Posterior vena cava (tissue), 2 donors: ENCODE data around the gene DNAJC22. TPM values are rescaled to one million over a fixed set of nuclear protein-coding genes. Genes with fewer than 3 reads are reported as not detected.
A peak's percentile ranks its signal among the peaks of the same experiment; 100 is the strongest.

Experiments
- DNase-seq: peaks from one replicate; pipeline ENCODE4 v3.0.0-alpha.2; 2020; ENCODE audit warnings: low spot score
- intact Hi-C, 2 donors: fragments of 100-400 bp; cut with DNase I; formaldehyde crosslinking; loops; one replicate each; pipeline versions ENCODE4 v1.14.1 to v1.14.2; 2022 to 2023
- total RNA-seq, 2 donors: library from RNA; stranded (reverse); fragmentation: NEBNext Ultra II Directional; extraction: Animal tissue kit (Norgen Biotek cat#: 25700); gene quantifications; one replicate each; pipeline ENCODE4 v1.2.1, GENCODE V29; 2021
- donor health status: DM: yes; HTN: yes; CAD: no.
- donor health status: DM: yes; HTN: yes; CAD: no.

The DNAJC22 gene
- total RNA-seq, 2 donors from 2014 or later: 0.05 TPM; not detected in 1

DNA sequence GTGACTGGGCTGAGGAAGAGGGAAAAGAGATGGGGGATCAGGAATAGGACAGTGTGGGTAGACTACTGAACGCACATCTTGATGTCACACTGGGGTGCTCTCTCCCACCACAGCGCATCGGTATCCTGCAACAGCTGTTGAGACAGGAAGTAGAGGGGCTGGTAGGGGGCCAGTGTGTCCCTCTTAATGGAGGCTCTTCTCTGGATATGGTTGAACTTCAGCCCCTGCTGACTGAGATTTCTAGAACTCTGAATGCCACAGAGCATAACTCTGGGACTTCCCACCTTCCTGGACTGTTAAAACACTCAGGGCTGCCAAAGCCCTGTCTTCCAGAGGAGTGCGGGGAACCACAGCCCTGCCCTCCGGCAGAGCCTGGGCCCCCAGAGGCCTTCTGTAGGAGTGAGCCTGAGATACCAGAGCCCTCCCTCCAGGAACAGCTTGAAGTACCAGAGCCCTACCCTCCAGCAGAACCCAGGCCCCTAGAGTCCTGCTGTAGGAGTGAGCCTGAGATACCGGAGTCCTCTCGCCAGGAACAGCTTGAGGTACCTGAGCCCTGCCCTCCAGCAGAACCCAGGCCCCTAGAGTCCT, 16.6 kb upstream of the DNAJC22 start:
- intact Hi-C loops: loop anchor here in 1 of 2 donors (10.0 kb wide), 1 partner anchor 185 kb away; no protein-coding TSS in a partner anchor
- no peak for DNase-seq

DNA sequence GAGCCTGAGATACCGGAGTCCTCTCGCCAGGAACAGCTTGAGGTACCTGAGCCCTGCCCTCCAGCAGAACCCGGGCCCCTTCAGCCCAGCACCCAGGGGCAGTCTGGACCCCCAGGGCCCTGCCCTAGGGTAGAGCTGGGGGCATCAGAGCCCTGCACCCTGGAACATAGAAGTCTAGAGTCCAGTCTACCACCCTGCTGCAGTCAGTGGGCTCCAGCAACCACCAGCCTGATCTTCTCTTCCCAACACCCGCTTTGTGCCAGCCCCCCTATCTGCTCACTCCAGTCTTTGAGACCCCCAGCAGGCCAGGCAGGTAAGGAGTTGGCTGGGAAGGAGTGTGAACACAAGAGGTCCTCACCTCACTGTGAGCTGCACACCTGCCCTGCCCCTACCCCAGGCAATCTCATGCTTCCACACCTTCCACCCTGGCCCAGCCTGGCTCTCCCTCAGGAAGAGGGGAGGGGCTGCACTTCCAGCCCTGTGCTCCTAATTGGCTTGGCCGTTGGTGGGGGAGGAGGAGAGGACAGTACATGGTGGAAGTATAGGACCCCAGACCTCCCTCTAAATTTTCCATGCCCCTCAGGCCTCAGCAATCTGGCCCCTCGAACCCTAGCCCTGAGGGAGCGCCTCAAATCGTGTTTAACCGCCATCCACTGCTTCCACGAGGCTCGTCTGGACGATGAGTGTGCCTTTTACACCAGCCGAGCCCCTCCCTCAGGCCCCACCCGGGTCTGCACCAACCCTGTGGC, 15.9 kb upstream of the DNAJC22 start:
- intact Hi-C loops: loop anchor here in 1 of 2 donors (10.0 kb wide), 1 partner anchor 184 kb away; no protein-coding TSS in a partner anchor
- DNase-seq: peak; percentile 74

- intact Hi-C loops: loop anchor here in 1 of 2 donors (10.0 kb wide), 1 partner anchor 183 kb away; no protein-coding TSS in a partner anchor
- peak; percentile 87 for DNase-seq
These were observed 15.1 kb upstream of the DNAJC22 start for GRCh38 chr12:49331380-49332222.

GRCh38 chr12:49332441-49332861, 14.2 kb upstream of the DNAJC22 start:
- peak; percentile 61 for DNase-seq
- intact Hi-C loops: loop anchor here in 1 of 2 donors (10.0 kb wide), 1 partner anchor 182 kb away; no protein-coding TSS in a partner anchor

DNA sequence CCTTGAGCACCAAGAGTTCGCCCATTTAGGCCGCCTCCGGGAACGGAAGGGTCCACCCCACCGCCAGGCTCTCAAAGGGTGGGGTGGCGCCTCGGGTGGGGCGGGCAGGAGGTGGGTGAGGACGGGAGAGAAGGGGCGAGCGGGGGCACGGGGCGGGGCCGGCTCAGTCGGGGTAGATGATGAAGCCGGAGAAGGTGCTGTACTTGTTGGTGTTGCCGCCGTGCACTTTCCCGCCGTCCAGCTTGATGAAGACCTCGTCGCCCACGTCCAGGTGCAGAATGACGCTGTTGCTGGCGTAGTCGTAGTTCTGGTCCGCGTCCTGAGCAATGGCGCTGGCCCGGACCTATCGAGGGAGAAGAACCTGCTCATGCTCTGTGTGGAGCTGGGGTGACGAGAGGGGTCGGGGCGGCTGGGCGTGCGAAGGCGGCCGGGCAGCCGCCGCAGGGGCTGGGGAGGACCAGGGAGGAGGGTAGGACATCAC, 13.8 kb upstream of the DNAJC22 start:
- peak; percentile 82 for DNase-seq
- intact Hi-C loops: loop anchor here in 1 of 2 donors (10.0 kb wide), 1 partner anchor 182 kb away; no protein-coding TSS in a partner anchor

GRCh38 chr12:49333778-49334177, 12.9 kb upstream of the DNAJC22 start:
- intact Hi-C loops: loop anchor here in 1 of 2 donors (10.0 kb wide), 1 partner anchor 181 kb away; no protein-coding TSS in a partner anchor
- DNase-seq: peak; percentile 36

- DNase-seq: peak; percentile 58
- intact Hi-C loops: loop anchor here in 1 of 2 donors (10.0 kb wide), 1 partner anchor 181 kb away; no protein-coding TSS in a partner anchor
These were observed 12.5 kb upstream of the DNAJC22 start for GRCh38 chr12:49334226-49334625.

DNA sequence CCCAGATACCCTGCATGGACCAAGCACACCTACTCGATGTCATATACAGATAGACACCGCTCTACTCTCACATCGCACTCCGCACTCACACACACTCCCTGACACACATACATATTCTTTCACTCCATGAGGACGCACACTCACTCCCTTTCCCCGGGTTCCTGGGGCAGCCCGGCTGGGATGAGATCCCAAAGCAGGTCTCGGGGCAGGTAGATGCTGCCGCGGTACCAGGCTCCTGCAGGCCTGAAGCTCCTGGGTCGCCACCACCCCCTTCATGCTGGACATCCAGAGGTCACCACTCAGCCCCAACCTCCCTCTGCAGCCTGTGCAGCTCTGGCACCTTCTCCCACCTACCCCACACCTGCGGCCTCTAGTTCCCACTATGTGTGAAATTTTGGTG, 12.0 kb upstream of the DNAJC22 start:
- intact Hi-C loops: loop anchor here (1.0 to 10.0 kb wide), 3 partner anchors 21 to 180 kb away; partner anchors contain the start of gene PRPH (in 1 of the 2)
- no peak for DNase-seq

DNA sequence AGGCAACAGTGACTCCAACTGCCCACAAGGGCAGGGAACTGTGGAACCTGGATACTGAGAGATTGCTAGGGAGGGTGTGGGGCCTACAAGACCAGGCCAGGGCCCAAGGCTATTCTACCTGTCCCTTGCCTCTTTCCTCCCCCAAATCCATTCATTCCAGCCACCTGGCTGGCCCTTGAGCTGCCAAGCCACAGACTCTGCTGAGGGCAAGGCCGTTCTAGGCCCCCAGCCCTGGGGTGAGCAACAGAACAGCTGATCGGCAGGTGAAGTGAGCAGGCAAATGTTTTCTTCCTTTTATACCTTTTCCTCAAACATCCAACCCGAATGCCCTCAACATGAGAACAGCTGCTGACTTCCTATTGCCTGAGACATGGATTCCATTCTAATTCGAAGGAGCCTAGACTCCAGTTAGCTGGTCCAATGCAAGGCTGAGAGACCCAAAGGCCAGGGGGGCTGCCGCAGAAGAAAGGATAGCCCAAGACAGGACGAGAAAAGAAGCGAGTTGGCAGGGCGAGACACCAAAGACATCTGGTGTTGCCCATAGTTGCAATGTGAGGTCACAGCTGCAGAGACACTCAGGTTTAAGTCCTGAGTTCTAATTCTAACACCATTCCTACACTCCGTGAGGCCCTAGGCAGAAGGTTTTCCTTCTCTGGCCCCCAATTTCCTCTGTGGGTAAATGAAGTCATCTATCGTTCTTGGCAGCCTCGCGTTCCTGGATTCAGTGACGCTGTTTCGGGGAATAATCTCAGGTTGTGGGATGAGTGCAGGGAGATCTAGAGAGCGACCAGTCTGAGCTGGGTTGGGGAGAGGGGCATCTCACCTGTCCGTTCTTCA, 11.4 kb upstream of the DNAJC22 start:
- intact Hi-C loops: loop anchor here (1.0 to 10.0 kb wide), 3 partner anchors 20 to 179 kb away; partner anchors contain the start of gene PRPH (in 1 of the 2)
- peak; percentile 48 for DNase-seq

- intact Hi-C loops: loop anchor here (1.0 to 10.0 kb wide), 3 partner anchors 19 to 179 kb away; partner anchors contain the start of gene PRPH (in 1 of the 2)
- peak; percentile 73 for DNase-seq
These were observed 10.6 kb upstream of the DNAJC22 start for GRCh38 chr12:49335955-49336644.

DNA sequence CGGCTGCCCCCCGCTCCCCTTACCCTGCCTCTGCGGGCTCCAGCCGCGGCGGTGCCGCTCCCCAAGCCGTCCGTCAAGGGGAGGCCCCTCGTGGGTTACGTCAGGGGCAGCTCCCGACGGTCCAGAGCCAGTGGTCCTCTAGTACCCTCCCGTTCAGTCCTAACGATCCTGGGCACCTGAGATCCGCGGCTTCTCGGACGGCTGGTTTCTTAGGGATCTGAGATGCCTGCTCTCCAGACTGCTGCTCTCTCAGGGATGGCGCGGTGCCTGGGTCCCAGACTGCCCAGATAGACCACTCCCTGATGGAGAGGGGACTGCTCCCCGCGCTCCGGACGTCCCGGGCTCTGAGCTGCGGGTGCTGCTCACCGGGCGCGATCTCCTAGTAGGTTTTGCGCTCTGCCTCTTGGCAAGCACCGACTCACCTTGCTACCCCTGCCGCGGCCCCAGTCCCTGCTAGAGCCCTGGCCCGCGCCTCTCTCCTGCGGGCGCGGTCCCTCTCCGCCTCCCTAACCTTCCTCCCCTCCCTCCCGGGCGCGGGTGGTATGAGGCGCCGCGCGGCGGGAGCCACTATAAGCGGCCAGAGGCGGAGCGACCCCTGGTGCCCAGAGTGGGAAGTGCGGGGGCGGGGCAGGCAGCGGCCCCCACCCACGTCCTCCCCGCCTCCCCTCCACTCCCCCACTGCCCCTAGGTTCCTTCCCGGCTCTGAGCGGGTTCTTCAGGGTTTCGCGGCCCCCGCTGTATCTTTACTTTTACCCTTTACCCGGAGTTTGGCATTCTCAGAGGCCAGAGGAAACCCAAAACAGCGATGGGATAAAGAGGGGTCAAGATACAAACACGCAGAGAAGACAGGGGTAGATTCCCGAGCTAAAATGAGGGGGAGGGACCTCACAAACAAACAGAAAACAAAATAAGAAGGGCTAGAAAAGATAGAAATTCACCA, 9.8 kb upstream of the DNAJC22 start, which contains the start of gene C1QL4:
C1QL4 (minus strand) TSS at position 544 of the 940 bp plus-strand sequence. CDS start 711 bp downstream, outside the sequence.
- peak; percentile 95 for DNase-seq
- intact Hi-C loops: loop anchor here in 1 of 2 donors (5.0 to 10.0 kb wide), 2 partner anchors 40 to 178 kb away; partner anchors contain the start of gene PRPH

DNA sequence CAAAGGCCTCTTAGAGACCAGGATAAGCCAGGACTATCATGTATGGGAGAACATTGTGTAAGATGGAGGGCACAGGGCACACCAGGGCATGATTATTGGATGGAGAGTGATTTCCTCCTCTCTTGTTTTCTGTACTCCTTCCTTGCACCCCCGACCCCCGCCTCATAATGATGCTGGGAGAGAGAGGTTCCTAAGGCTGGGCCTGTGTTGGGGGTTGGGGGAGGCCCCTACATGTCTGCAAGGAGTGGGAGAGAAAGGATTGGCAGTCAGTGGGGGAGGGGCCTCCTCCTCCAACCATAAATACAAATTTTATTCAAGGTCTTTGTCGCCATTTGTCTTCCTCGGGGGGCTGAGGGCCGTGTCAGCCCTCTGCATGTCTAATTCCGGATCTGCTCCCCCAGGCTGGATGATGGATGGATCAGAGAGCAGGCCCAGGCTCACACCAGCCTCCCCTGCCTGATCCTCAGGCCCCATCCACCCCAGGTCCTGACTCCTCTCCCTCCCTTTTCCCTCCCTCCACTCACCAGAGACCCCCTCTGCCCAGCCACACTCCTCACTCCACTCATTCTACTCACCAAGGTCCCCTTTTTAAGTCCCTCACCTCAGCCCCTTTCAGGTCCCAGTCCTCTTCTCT, 7.7 kb upstream of the DNAJC22 start:
- intact Hi-C loops: loop anchor here in 1 of 2 donors (5.0 to 10.0 kb wide), 2 partner anchors 42 to 176 kb away; partner anchors contain the start of gene PRPH
- DNase-seq: peak; percentile 71

DNA sequence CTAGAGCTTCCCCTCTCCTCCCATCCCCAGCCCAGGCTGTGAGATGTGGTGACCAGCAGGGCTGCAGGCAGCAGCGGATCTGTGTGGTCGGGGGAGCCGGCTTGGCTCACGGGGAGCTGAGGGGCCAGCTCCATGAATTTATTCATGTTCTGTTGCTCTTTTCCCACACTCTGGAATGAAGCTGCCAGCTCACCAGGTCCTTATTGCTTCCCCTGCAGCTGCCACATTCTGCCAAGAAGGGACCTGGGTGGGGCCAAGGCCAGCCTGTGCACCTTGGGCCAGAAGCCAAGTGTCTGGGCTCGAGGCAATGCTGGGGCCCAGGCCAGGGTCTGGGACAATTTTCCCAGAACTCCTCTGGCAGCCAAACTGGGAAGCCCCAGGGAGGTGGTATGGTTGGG, 7.2 kb upstream of the DNAJC22 start:
- peak; percentile 51 for DNase-seq
- intact Hi-C loops: loop anchor here in 1 of 2 donors (5.0 to 10.0 kb wide), 2 partner anchors 42 to 175 kb away; partner anchors contain the start of gene PRPH

GRCh38 chr12:49340095-49340870, 6.4 kb upstream of the DNAJC22 start:
- peak; percentile 23 for DNase-seq
- intact Hi-C loops: no loop called here
